Type B pancreatic cell (in vitro differentiated cells): Measurements from ENCODE around the gene HIKESHI. TPM values are rescaled to one million over a fixed set of nuclear protein-coding genes. Genes with fewer than 3 reads are reported as not detected.
A peak's percentile ranks its signal among the peaks of the same experiment; 100 is the strongest.

Source experiments
- DNase-seq: peaks from one replicate; pipeline ENCODE4 v3.0.0; 2021; ENCODE audit warnings: mixed read lengths; ENCODE audit not compliant: unreplicated experiment; ENCODE audit errors: extremely low spot score
- H3K27ac Mint-ChIP-seq: 2 replicates; pipeline ENCODE4 v1.8.0; 2021; ENCODE audit warnings: mild to moderate bottlenecking, mixed read lengths
- H3K27me3 Mint-ChIP-seq: 2 replicates; pipeline ENCODE4 v1.8.0; 2021; ENCODE audit warnings: mixed read lengths
- H3K36me3 Mint-ChIP-seq: 2 replicates; pipeline ENCODE4 v1.8.0; 2021; ENCODE audit warnings: mixed read lengths
- H3K4me1 Mint-ChIP-seq: one replicate; pipeline ENCODE4 v1.8.0; 2021; ENCODE audit warnings: mixed read lengths; ENCODE audit not compliant: unreplicated experiment
- H3K4me3 Mint-ChIP-seq: 2 replicates; pipeline ENCODE4 v1.8.0; 2021; ENCODE audit warnings: mild to moderate bottlenecking, mixed read lengths
- H3K9me3 Mint-ChIP-seq: 2 replicates; pipeline ENCODE4 v1.8.0; 2021; ENCODE audit warnings: mixed read lengths
- total RNA-seq: library from RNA; stranded (reverse); gene quantifications from 2 replicates; pipeline ENCODE4 v1.2.1, GENCODE V29; 2021; ENCODE audit warnings: low replicate concordance
- TF ChIP-seq, protein P1 (sequence below): fragments of 200-600 bp; sonication (generic); conservative IDR thresholded peaks from 2 replicates; pipeline ENCODE4 v1.5.0; 2021; ENCODE audit warnings: antibody characterized with exemption, mild to moderate bottlenecking

HIKESHI gene
- total RNA-seq, 1 donor from 2014 or later: 40.4 TPM

- Mint-ChIP-seq H3K36me3 (peaks cover 24% of the 10 kb centered on the region), H3K27ac (no peak overlapping the region)
Observed at GRCh38 chr11:86261328-86261727, 40.7 kb upstream of the HIKESHI start.

DNA sequence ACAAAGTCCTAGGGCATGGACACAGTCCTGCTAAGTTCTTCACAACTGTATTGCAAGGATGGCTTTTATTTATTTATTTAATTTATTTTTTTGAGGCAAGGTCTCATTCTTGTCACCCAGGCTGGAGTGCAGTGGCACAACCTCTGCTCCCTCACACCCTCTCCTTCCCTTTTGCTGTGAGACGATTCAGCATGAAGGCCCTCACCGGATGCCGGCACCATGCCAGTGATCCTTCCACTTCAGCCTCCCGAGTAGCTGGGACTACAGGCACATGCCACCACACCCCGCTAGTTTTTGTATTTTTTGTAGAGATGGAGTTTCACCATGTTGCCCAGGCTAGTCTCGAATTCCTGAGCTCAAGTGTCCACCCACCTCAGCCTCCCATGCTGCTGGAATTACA, 39.7 kb upstream of the HIKESHI start:
- no peak overlapping the region for H3K27ac Mint-ChIP-seq
- no peaks in the 10 kb centered on the region for H3K4me1 Mint-ChIP-seq
- peaks cover 24% of the 10 kb centered on the region for H3K36me3 Mint-ChIP-seq
- TF ChIP-seq, protein P1, sequence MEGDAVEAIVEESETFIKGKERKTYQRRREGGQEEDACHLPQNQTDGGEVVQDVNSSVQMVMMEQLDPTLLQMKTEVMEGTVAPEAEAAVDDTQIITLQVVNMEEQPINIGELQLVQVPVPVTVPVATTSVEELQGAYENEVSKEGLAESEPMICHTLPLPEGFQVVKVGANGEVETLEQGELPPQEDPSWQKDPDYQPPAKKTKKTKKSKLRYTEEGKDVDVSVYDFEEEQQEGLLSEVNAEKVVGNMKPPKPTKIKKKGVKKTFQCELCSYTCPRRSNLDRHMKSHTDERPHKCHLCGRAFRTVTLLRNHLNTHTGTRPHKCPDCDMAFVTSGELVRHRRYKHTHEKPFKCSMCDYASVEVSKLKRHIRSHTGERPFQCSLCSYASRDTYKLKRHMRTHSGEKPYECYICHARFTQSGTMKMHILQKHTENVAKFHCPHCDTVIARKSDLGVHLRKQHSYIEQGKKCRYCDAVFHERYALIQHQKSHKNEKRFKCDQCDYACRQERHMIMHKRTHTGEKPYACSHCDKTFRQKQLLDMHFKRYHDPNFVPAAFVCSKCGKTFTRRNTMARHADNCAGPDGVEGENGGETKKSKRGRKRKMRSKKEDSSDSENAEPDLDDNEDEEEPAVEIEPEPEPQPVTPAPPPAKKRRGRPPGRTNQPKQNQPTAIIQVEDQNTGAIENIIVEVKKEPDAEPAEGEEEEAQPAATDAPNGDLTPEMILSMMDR: no peak
- no peaks in the 10 kb centered on the region for H3K9me3 Mint-ChIP-seq
- no peaks in the 10 kb centered on the region for H3K27me3 Mint-ChIP-seq
- H3K4me3 Mint-ChIP-seq: no peak overlapping the region
- no peak for DNase-seq

More at GRCh38 chr11:86261328-86261727, 40.7 kb upstream of the HIKESHI start:
- Mint-ChIP-seq H3K4me1 (no peaks in the 10 kb centered on the region), H3K4me3 (no peak overlapping the region), H3K27me3 (no peaks in the 10 kb centered on the region), H3K9me3 (no peaks in the 10 kb centered on the region)
- no peak for DNase-seq
- TF ChIP-seq, protein P1: no peak

- Mint-ChIP-seq H3K27ac (no peak overlapping the region), H3K4me1 (no peaks in the 10 kb centered on the region), H3K36me3 (peaks cover 21% of the 10 kb centered on the region), H3K9me3 (no peaks in the 10 kb centered on the region), H3K27me3 (no peaks in the 10 kb centered on the region), H3K4me3 (no peak overlapping the region)
- no peak for DNase-seq
- TF ChIP-seq, protein P1: no peak
Observed at GRCh38 chr11:86264649-86265048, 37.4 kb upstream of the HIKESHI start.

DNA sequence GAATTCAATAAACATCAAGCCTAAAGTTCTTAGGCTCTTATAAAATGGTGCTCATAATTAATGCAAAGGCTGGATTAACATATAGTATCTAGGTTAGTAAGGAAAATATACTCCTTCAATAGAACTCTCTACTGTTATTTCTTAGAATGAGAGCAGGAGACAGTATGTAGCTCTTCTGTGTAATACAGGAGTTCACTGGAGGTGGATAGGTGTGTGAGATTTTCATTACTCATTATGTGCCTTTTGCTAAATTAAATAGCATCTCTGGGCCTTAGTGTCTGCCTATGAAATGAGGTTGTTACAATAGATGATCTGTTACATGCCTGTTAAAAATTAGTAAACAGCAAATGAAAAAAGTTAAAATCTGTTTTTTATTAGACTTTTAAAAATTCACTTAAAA, 36.8 kb upstream of the HIKESHI start:
- TF ChIP-seq, protein P1: no peak
- H3K27ac Mint-ChIP-seq: no peak overlapping the region
- no peaks in the 10 kb centered on the region for H3K9me3 Mint-ChIP-seq
- H3K4me1 Mint-ChIP-seq: no peaks in the 10 kb centered on the region
- peaks cover 24% of the 10 kb centered on the region for H3K36me3 Mint-ChIP-seq
- no peaks in the 10 kb centered on the region for H3K27me3 Mint-ChIP-seq
- no peak overlapping the region for H3K4me3 Mint-ChIP-seq
- no peak for DNase-seq

DNA sequence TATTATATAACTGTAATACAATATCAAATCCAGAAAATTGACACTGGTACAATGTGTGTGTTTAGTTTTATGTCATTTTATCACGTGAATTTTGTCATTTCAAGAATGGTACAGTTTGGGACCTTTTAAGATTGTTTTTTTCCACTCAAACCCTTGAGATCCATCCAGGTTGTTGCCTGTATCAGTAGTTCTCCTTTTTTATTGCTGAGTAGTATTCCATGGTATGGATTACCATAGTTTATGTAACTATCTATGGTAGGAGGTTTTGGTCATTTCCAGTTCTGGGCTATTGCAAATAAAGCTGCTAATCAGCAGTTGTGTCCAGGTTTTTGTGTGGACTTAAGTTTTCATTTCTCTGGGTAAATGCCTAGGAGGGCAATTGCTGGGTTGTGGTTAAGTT, 32.4 kb upstream of the HIKESHI start:
- TF ChIP-seq, protein P1: no peak
- Mint-ChIP-seq H3K9me3 (no peaks in the 10 kb centered on the region), H3K4me3 (no peak overlapping the region), H3K27me3 (no peaks in the 10 kb centered on the region), H3K36me3 (peaks cover 43% of the 10 kb centered on the region), H3K4me1 (no peaks in the 10 kb centered on the region), H3K27ac (no peak overlapping the region)
- no peak for DNase-seq

DNA sequence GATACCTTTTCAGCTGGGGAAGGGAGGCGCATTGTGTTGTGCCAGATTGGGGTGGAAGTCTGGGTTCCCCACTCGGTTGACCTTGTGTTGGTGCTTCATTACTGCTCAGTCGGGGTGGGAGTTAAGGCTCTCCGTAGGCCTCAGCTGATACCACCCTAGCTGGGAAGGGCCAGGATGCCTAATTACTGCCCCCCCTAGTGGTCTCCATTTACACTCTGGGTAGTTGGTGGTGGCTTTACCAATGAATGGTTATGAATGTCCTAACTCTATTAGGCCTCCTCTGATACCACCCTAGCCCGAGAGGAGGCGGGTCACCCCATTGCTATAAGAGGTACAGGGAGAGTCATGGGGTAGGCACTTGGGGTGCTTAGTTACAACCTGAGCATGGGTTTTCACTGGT, 27.5 kb upstream of the HIKESHI start:
- H3K27me3 Mint-ChIP-seq: no peaks in the 10 kb centered on the region
- peaks cover 58% of the 10 kb centered on the region for H3K36me3 Mint-ChIP-seq
- H3K9me3 Mint-ChIP-seq: no peaks in the 10 kb centered on the region
- no peaks in the 10 kb centered on the region for H3K4me1 Mint-ChIP-seq
- TF ChIP-seq, protein P1: no peak
- H3K27ac Mint-ChIP-seq: peak overlapping the region; percentile 30
- DNase-seq: no peak
- H3K4me3 Mint-ChIP-seq: no peak overlapping the region
